ENCODE results near the gene KCTD5.

DNA sequence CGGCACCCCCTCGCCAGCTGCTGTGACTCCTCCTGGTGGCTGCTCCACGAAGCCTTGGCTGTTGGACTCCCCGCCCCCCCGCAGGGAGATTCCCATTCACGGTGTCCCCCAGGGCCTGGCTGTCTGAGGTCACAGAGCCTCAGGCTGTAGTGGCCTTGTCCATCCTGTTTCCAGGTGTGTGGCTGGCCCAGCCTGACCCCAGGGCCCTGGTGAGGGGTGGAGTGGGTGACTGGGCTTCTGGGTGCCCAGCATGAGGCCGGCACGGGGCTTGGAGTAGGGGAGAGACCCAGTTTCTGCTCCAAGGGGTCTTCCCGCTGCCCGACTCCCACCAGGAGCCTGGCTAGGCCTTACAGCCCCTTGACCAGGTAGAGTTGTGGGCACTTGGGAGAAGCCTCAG lies 27.3 kb downstream of the KCTD5 start:
- no peak for TF ChIP-seq CTCF (IDR thresholded peaks at IDR 0.05 in 2 of 3, conservative IDR thresholded peaks at IDR 0.05 in 1 of 3; ENCODE audit: borderline replicate concordance in 1 of 3, insufficient read depth in 1 of 3, low read depth in 2 of 3, low read length in 2 of 3)
- TF ChIP-seq ZNF274 (IDR thresholded peaks at IDR 0.05; ENCODE audit: low read depth, low read length), result no peak
- TF ChIP-seq CEBPB (IDR thresholded peaks at IDR 0.05; ENCODE audit: low read depth), result no peak
- TF ChIP-seq EZH2phosphoT487 (IDR thresholded peaks at IDR 0.05; ENCODE audit: borderline replicate concordance), result no peak
- TF ChIP-seq EZH2 (IDR thresholded peaks at IDR 0.05), result no peak
- no peak for TF ChIP-seq POLR2A (IDR thresholded peaks at IDR 0.05; ENCODE audit: borderline replicate concordance, extremely low read depth, insufficient read depth, insufficient read length)
- no peak for TF ChIP-seq CBX3 (IDR thresholded peaks at IDR 0.05; ENCODE audit: low read depth)
- no peak for TF ChIP-seq YY1 (IDR thresholded peaks at IDR 0.05; ENCODE audit: extremely low read depth, insufficient replicate concordance, low read depth, low read length)
- TF ChIP-seq JUND (IDR thresholded peaks at IDR 0.05), result no peak
- TF ChIP-seq, protein P1, sequence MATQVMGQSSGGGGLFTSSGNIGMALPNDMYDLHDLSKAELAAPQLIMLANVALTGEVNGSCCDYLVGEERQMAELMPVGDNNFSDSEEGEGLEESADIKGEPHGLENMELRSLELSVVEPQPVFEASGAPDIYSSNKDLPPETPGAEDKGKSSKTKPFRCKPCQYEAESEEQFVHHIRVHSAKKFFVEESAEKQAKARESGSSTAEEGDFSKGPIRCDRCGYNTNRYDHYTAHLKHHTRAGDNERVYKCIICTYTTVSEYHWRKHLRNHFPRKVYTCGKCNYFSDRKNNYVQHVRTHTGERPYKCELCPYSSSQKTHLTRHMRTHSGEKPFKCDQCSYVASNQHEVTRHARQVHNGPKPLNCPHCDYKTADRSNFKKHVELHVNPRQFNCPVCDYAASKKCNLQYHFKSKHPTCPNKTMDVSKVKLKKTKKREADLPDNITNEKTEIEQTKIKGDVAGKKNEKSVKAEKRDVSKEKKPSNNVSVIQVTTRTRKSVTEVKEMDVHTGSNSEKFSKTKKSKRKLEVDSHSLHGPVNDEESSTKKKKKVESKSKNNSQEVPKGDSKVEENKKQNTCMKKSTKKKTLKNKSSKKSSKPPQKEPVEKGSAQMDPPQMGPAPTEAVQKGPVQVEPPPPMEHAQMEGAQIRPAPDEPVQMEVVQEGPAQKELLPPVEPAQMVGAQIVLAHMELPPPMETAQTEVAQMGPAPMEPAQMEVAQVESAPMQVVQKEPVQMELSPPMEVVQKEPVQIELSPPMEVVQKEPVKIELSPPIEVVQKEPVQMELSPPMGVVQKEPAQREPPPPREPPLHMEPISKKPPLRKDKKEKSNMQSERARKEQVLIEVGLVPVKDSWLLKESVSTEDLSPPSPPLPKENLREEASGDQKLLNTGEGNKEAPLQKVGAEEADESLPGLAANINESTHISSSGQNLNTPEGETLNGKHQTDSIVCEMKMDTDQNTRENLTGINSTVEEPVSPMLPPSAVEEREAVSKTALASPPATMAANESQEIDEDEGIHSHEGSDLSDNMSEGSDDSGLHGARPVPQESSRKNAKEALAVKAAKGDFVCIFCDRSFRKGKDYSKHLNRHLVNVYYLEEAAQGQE (IDR thresholded peaks at IDR 0.05; ENCODE audit: low read depth), result no peak
